Upper lobe of left lung (tissue), 6 donors: Measurements from ENCODE around the gene ARHGEF2. TPM values are rescaled to one million over a fixed set of nuclear protein-coding genes. Genes with fewer than 3 reads are reported as not detected.
A peak's percentile ranks its signal among the peaks of the same experiment; 100 is the strongest.

Source experiments
- ATAC-seq, 2 donors: fragments of 200-7000 bp; cut with Tn5 transposase; one replicate each; pipeline ENCODE4 v1.9.1; 2022; ENCODE audit warnings: mild to moderate bottlenecking in 2 of 2, moderate library complexity in 2 of 2; ENCODE audit not compliant: low FRiP score in 2 of 2
- DNase-seq, 2 donors: peaks; one replicate each; pipeline ENCODE4 v3.0.0-alpha.2; 2019 to 2020
- H3K27ac ChIP-seq, 4 donors: fragments of 200-600 bp; sonication (generic); one replicate each; pipeline ENCODE4 v1.5.1; 2016 to 2019
- H3K27me3 ChIP-seq, 4 donors: fragments of 200-600 bp; sonication (generic); one replicate each; pipeline ENCODE4 v1.5.1; 2017 to 2019
- H3K36me3 ChIP-seq, 4 donors: fragments of 200-600 bp; sonication (generic); one replicate each; pipeline ENCODE4 v1.5.1; 2016 to 2019
- H3K4me1 ChIP-seq, 4 donors: fragments of 200-600 bp; sonication (generic); one replicate each; pipeline ENCODE4 v1.5.1; 2018 to 2019
- H3K4me3 ChIP-seq, 4 donors: fragments of 200-600 bp; sonication (generic); one replicate each; pipeline ENCODE4 v1.5.1; 2017 to 2019; ENCODE audit warnings: mild to moderate bottlenecking in 2 of 4, moderate library complexity in 1 of 4
- H3K9me3 ChIP-seq, 4 donors: fragments of 200-600 bp; sonication (generic); one replicate each; pipeline ENCODE4 v1.5.1; 2018 to 2019
- CTCF ChIP-seq, 6 experiments: fragments of 450-650 bp in 4 of 6; fragments of 200-600 bp in 2 of 6; sonication (generic) in 2 of 6; IDR thresholded peaks; one replicate each; pipeline ENCODE4 v1.5.1; 2016 to 2019; ENCODE audit warnings: antibody characterized with exemption in 6 of 6
- EP300 ChIP-seq, 4 donors: sonication (generic); formaldehyde crosslinking; IDR thresholded peaks; one replicate each; pipeline ENCODE4 v1.5.1; 2017; ENCODE audit warnings: antibody characterized with exemption in 4 of 4, control low read depth in 2 of 4
- POLR2A ChIP-seq, 4 donors: fragments of 450-650 bp; IDR thresholded peaks; one replicate each; pipeline ENCODE4 v1.5.1; 2016 to 2017; ENCODE audit warnings: antibody characterized with exemption in 4 of 4, mild to moderate bottlenecking in 2 of 4
- POLR2AphosphoS5 ChIP-seq, 2 donors: sonication (generic); formaldehyde crosslinking; IDR thresholded peaks; one replicate each; pipeline ENCODE4 v1.5.1; 2017; ENCODE audit warnings: antibody characterized with exemption in 2 of 2
- WGBS, 2 donors: methylation state at CpG; one replicate each; pipeline ENCODE4 v1.1.5; 2017 to 2018; 5-methylcytosine and 5-hydroxymethylcytosine counted together
- total RNA-seq, 6 donors: library from RNA; depleted of rRNA in 4 of 6; stranded (reverse); fragments of >200 nt in 4 of 6; gene quantifications; one replicate each; pipeline versions ENCODE4 v1.1.0 to v1.2.1, GENCODE V29; 2016 to 2021
- donor health status: DM: no; HTN: no; CAD: no; lungs with moderate emphysema.
- donor health status: DM: no; HTN: yes; CAD: no; lungs with severe emphysema.

ARHGEF2 gene
- total RNA-seq, 6 donors from 2014 or later = 198 to 969 (median 229) TPM

GRCh38 chr1:155912056-155912536 lies 66.3 kb downstream of the ARHGEF2 start:
- Histone ChIP-seq H3K27ac (peak overlapping the region; percentile 90 to 97 (median 94)), H3K9me3 (no peaks in the 10 kb centered on the region), H3K27me3 (no peaks in the 10 kb centered on the region), H3K36me3 (peaks cover 45 to 79% (median 57%) of the 10 kb centered on the region in 4 donors), H3K4me1 (peaks cover 13 to 25% (median 20%) of the 10 kb centered on the region in 4 donors), H3K4me3 (peak overlapping the region in 1 of 4 donors; percentile 83)
- DNase-seq (no peak), ATAC-seq (no peak)
- 72 to 86% methylated on average over 9 to 11 of the region's 11 CpGs for WGBS, 2 donors
- TF ChIP-seq POLR2AphosphoS5 (IDR thresholded peaks at IDR 0.05) (no peak), POLR2A (IDR thresholded peaks at IDR 0.05) (no peak), CTCF (IDR thresholded peaks at IDR 0.05) (no peak), EP300 (IDR thresholded peaks at IDR 0.05) (no peak)

GRCh38 chr1:155911156-155912055 lies 66.9 kb downstream of the ARHGEF2 start, which contains the start of gene RIT1:
TSS of gene RIT1 (minus strand) at chr1:155911349. CDS start at chr1:155910761, 588 bp downstream.
- H3K27ac ChIP-seq = peak within 1 kb of the TSS; percentile 90 to 97 (median 94)
- DNase-seq (peak; percentile 94 to 95), ATAC-seq (peak; percentile 97 to 99)
- H3K36me3 ChIP-seq = peaks cover 39 to 79% (median 53%) of the 10 kb centered on the region in 4 donors
- 6 to 11% methylated on average over 17 to 33 of the region's 34 CpGs for WGBS, 2 donors
- H3K4me3 ChIP-seq = peak within 1 kb of the TSS; percentile 66 to 84 (median 82)
- peak in 2 of 4 donors; percentile 20 to 90 for TF ChIP-seq POLR2A (IDR thresholded peaks at IDR 0.05)
- peak in 2 of 4 donors; percentile 17 to 28 for TF ChIP-seq EP300 (IDR thresholded peaks at IDR 0.05)
- peak; percentile 27 to 63 (median 46) for TF ChIP-seq CTCF (IDR thresholded peaks at IDR 0.05)
- TF ChIP-seq POLR2AphosphoS5 (IDR thresholded peaks at IDR 0.05) = peak; percentile 70 to 91
- H3K9me3 ChIP-seq = no peaks in the 10 kb centered on the region
- H3K4me1 ChIP-seq = peaks cover 13 to 25% (median 20%) of the 10 kb centered on the region in 4 donors
- no peaks in the 10 kb centered on the region for H3K27me3 ChIP-seq

GRCh38 chr1:155910621-155911121 lies 67.7 kb downstream of the ARHGEF2 start:
- ATAC-seq (peak; percentile 65 to 76), DNase-seq (no peak)
- no peaks in the 10 kb centered on the region for H3K9me3 ChIP-seq
- H3K27me3 ChIP-seq = no peaks in the 10 kb centered on the region
- H3K4me3 ChIP-seq = peak overlapping the region; percentile 66 to 84 (median 82)
- H3K27ac ChIP-seq = peak overlapping the region; percentile 90 to 97 (median 94)
- H3K36me3 ChIP-seq = peaks cover 40 to 79% (median 53%) of the 10 kb centered on the region in 4 donors
- H3K4me1 ChIP-seq = peaks cover 13 to 25% (median 20%) of the 10 kb centered on the region in 4 donors
- no peak for TF ChIP-seq POLR2AphosphoS5 (IDR thresholded peaks at IDR 0.05)
- no peak for TF ChIP-seq POLR2A (IDR thresholded peaks at IDR 0.05)
- no peak for TF ChIP-seq EP300 (IDR thresholded peaks at IDR 0.05)
- no peak for TF ChIP-seq CTCF (IDR thresholded peaks at IDR 0.05)
- 4 to 7% methylated on average over 11 of the region's 11 CpGs for WGBS, 2 donors

- peaks cover 41 to 79% (median 52%) of the 10 kb centered on the region in 4 donors for H3K36me3 ChIP-seq
- H3K4me3 ChIP-seq = peak overlapping the region; percentile 66 to 84 (median 82)
- TF ChIP-seq EP300 (IDR thresholded peaks at IDR 0.05) (no peak), CTCF (IDR thresholded peaks at IDR 0.05) (no peak), POLR2AphosphoS5 (IDR thresholded peaks at IDR 0.05) (peak; percentile 29 to 36), POLR2A (IDR thresholded peaks at IDR 0.05) (peak in 1 of 4 donors; percentile 40)
- ATAC-seq = peak; percentile 69 to 72
- peaks cover 13 to 25% (median 20%) of the 10 kb centered on the region in 4 donors for H3K4me1 ChIP-seq
- peak overlapping the region; percentile 90 to 97 (median 94) for H3K27ac ChIP-seq
- WGBS, 2 donors = 39 to 58% methylated on average over 4 of the region's 4 CpGs
- H3K9me3 ChIP-seq = no peaks in the 10 kb centered on the region
- DNase-seq = peak in 1 of 2 donors; percentile 76
- H3K27me3 ChIP-seq = no peaks in the 10 kb centered on the region
These were observed 68.5 kb downstream of the ARHGEF2 start for GRCh38 chr1:155909894-155910293.
